ENCODE data around the gene NRF1.
"Not testable (repeated sequence)": the region's sequence is repeated elsewhere in the genome, so short reads cannot be mapped to it uniquely, and the experiment has no call there.

Gene NRF1

DNA sequence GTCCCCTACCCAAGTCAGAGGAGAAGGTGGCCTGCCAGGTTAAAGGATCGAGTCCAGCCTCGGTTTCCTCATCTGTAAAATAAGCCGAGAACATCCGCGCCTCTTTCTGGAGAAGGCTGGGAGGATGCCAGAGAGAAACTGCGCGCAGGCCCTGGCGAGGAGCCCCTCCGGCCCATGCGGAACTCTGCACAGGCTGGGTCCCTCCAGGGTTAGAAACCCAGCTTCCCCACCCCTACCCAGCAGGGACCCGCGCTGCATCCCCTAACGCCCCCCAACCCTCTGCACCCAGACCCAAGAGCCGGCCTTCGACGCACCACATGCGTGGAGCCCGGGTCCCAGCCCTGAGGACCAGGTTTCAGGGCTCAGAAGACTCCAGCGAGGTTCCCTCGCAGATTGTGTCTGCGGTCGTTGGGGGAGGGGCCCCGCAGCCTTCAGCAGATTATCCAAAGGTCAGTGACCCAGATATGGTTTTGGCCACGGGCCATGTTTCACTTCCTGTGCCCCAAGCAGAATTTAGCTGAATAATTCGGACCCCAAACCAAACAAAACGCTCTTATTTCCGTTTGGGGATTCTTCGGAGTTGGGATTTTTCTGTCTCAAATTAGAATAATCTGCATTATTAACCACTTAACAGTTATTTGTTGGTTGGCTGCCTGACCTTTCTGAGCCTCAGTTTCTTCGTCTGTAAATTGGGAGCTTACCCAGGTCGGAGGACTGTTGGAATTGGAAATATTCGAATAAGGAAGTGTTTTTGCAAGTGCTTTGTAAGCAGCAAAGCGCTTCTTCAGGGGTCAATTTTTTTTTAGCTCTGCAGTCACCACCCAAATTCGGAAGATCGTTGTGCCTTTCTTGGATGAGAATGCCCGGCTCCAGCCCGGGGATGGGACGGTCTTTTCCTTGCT, 173.5 kb downstream of the NRF1 start:
- DNase-seq: no peak

- DNase-seq: no peak
Observed at GRCh38 chr7:129785685-129786514, 174.4 kb downstream of the NRF1 start.

DNA sequence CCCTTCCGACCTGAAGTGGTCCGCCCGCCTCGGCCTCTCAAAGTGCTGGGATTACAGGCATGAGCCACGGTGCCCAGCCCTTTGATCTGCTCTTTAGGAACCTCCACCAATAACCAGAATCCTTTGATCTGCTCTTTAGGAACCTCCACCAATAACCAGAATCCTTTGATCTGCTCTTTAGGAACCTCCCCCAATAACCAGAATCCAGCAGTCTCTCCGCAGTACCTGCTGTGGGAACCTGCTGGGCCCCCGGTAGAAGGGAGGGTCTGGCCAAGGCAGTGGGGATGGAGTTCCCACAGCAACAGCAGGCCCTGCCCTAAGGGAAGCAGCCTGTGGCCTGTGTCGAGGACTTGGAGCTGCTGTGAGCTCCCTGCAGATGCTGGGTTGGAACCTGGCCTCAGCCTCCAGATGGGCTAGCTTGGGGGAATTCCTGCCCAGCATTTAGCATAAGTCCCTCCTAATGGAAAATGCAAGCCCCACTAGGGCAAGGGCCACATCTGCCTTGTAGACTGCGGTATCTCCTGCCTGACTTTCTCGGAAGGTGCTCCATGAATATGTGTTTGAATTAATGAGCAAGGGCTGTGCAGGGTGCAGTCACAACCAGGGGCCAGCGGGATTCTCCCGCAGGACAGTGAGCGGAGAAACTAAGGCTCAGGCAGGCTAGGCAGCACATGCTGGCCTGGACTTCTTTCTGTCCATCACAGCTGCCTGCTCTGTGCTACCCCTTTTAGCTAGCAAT, 175.5 kb downstream of the NRF1 start:
- no peak for DNase-seq

GRCh38 chr7:129789000-129789399, 177.5 kb downstream of the NRF1 start:
- DNase-seq: no peak

DNA sequence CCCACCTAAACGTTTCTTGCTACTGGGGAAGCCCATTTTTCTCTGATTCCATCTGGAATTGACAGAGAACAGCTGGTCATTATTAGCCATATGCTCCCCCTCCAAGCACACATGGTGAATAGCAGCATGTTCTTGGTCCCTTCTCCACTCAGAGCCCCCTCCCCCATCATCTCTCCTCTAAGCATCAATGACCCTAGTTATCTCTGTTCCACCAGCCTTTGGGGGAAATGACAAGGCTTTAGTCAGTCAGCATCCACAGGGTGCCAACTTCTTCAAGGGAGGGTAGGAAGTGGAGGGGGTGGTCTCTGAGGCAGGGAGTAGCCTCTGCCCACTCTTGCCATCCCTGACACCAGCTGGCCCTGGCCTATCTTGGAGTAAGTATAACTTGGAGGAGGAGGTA, 178.1 kb downstream of the NRF1 start:
- DNase-seq: no peak

- DNase-seq: no peak
Observed at GRCh38 chr7:129790136-129790535, 178.6 kb downstream of the NRF1 start.

- DNase-seq: no peak
Observed at GRCh38 chr7:129792721-129793120, 181.2 kb downstream of the NRF1 start.

- no peak for DNase-seq
Observed at GRCh38 chr7:129793506-129794310, 182.2 kb downstream of the NRF1 start.

DNA sequence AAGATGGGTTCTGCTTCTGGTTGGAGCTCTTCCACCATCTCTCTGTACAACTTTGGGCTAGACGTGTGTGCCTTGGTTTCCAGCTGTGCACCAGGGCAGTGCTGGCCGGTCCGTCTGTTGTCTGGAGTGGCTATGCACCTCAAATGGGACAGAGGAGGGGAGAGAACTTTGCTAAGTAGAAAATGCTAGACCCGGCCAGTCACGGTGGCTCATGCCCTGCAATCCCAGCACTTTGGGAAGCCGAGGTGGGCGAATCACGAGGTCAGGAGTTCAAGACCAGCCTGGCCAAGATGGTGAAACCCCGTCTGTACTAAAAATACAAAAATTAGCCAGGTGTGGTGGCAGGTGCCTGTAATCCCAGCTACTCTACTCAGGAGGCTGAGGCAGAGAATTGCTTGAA, 182.9 kb downstream of the NRF1 start:
- not testable (repeated sequence) for DNase-seq

GRCh38 chr7:129796186-129796775, 184.8 kb downstream of the NRF1 start:
- DNase-seq: no peak

DNA sequence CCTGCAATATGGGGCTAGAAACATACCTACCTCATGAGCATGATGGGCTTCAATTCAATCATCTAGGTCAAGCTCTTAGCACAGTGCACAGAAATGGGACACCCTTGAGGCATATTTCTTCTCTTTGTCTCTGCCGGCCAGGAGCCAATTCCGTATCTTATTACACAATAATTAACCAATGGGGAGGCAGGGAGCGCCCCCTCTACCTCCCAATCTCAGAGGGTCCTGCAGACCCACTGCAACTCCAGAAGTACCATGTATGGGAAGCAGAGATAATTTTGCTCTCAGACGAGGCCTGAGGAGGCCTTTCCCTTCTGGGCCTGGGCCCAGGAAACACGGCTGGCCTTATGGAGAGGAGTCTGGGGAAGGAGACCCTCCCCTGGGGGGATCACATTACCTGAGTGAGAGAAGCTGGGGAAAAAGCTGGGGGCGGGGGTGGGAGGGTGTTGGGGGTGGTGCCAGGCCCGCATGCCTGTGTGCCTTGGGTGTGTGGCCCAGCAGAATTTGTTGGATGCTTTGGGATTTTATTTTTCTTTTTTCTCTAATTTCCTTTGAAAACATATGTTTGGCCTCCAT, 185.8 kb downstream of the NRF1 start:
- no peak for DNase-seq

DNA sequence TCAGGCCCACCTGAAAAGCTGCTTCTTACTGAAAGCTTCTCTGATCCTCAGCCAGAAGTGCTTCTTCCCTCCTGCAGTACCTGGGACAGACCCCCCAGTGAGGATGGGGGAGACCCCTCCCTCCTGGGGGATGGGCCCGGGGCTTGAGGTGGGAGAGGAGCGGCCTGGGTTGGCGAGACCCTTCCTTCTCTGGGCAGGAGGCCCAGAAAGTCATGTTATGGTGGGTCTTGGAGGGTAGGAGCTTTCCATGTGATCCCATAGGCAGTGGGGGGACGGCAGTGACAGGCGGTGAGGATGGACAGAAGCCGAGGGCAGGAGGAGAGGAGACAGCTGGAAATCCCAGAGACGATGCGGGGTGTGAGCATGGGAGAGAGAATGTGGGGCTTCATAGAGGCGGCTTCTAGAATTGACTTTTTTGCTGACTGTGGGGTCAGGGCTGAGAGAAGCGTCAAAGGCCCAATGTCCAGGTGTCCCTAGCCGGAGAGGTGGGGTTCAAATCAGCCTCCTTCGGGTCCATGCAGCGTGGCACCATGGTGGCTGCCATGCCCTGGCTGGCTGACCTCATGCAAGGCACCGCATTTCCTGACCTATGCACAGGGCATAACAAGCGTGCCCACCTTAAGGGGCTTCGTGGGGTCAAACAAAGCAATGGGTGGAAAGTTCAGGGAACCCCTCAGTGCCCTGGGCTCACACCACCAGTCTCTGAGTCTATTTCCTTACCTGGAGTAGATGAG, 187.3 kb downstream of the NRF1 start:
- DNase-seq: no peak

DNA sequence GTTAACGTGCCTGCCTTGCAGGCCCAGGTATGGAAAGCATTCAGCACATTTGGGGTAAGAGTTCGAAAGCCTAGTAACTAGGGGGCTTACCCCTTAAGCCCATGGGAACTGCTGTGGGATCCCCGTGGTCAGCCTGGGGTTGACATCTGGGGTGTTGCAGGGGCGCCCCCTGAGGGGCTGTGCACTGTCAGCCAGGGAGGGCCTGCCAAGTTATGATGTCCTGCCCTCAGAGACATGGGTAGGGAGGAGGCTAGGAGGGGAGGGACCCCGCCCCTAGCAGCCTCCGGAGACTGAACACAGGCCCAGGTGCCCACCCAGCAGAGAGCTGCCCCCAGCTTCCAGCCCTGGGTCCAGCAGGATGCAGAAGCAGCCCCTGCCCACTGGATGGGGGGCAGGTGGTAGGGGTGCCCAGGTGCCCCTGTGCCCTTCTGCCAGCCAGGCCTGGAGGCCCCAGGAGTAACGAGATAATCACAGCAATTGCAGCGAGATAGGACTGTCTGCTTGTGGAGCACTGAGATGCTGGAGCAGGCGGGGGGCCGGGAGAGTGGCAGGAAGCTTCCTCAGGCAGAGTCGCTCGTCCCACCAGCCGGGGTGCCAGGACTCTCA, 187.9 kb downstream of the NRF1 start:
- DNase-seq: no peak

- DNase-seq: no peak
Observed at GRCh38 chr7:129800901-129801300, 189.4 kb downstream of the NRF1 start.

- DNase-seq: no peak
Observed at GRCh38 chr7:129801882-129802281, 190.4 kb downstream of the NRF1 start.

DNA sequence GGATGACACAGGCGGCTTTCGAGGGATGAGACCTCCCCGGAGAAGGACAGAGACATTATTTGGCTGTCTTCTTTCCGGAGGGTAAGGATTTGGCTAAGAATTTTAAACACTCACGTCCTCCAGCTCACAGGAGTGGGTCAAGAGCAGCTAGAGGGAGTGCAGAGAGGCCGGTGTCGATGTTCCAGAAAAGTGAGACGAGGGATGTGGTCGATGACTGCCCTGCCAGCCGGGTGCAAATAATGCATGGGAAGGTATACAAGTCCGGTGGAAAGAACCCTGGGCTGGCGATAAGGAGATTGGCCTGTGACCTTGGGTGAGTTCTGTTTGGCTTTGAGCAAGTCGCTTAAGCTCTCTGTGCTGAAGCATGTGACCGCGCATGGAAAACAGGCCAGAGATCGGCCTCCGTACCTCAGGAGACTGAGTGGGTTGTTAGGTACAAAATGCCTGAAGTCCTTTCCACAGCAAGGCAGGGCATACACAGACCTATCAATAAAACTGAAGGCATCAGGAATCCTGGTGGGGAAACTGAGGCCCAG, 192.1 kb downstream of the NRF1 start:
- DNase-seq: no peak

GRCh38 chr7:129804111-129804889, 192.8 kb downstream of the NRF1 start:
- DNase-seq: no peak

GRCh38 chr7:129804890-129805719, 193.6 kb downstream of the NRF1 start:
- DNase-seq: no peak

Measured in NCI-H2081 treated with DMSO at 0.1 percent for 48 hours (cell line).